ENCODE data around the gene INPP5F.
"Not testable (repeated sequence)": the region's sequence is repeated elsewhere in the genome, so short reads cannot be mapped to it uniquely, and the experiment has no call there.

Gene INPP5F

GRCh38 chr10:119849031-119849789 lies 123.4 kb downstream of the INPP5F start:
- H3K36me3 Mint-ChIP-seq, result peaks cover 28 to 46% of the 10 kb centered on the region in 2 donors
- ATAC-seq (replicated peaks) (no peak), DNase-seq (no peak)
- no peaks in the 10 kb centered on the region for H3K9me3 Mint-ChIP-seq
- H3K4me1 Mint-ChIP-seq, result peaks cover 0 to 2% of the 10 kb centered on the region in 2 donors
- no peak overlapping the region for H3K27ac Mint-ChIP-seq
- H3K27me3 Mint-ChIP-seq, result no peaks in the 10 kb centered on the region
- no peak overlapping the region for H3K4me3 Mint-ChIP-seq

GRCh38 chr10:119849944-119850343 lies 124.1 kb downstream of the INPP5F start:
- peaks cover 0 to 2% of the 10 kb centered on the region in 2 donors for H3K4me1 Mint-ChIP-seq
- DNase-seq (no peak), ATAC-seq (replicated peaks) (no peak)
- no peaks in the 10 kb centered on the region for H3K27me3 Mint-ChIP-seq
- no peaks in the 10 kb centered on the region for H3K9me3 Mint-ChIP-seq
- H3K36me3 Mint-ChIP-seq, result peaks cover 25 to 39% of the 10 kb centered on the region in 2 donors
- no peak overlapping the region for H3K4me3 Mint-ChIP-seq
- H3K27ac Mint-ChIP-seq, result no peak overlapping the region

- Mint-ChIP-seq H3K4me1 (no peaks in the 10 kb centered on the region), H3K9me3 (no peaks in the 10 kb centered on the region), H3K4me3 (no peak overlapping the region), H3K27me3 (no peaks in the 10 kb centered on the region), H3K36me3 (peaks cover 21 to 37% of the 10 kb centered on the region in 2 donors), H3K27ac (no peak overlapping the region)
- DNase-seq, result no peak
- no peak for ATAC-seq (replicated peaks)
These were observed 126.4 kb downstream of the INPP5F start for GRCh38 chr10:119852277-119852676.

- Mint-ChIP-seq H3K27ac (no peak overlapping the region), H3K4me1 (no peaks in the 10 kb centered on the region), H3K27me3 (no peaks in the 10 kb centered on the region), H3K4me3 (no peak overlapping the region), H3K36me3 (peaks cover 24 to 37% of the 10 kb centered on the region in 2 donors), H3K9me3 (no peaks in the 10 kb centered on the region)
- DNase-seq (no peak), ATAC-seq (replicated peaks) (no peak)
These were observed 127.0 kb downstream of the INPP5F start for GRCh38 chr10:119852822-119853221.

- no peak for ATAC-seq (replicated peaks)
- no peaks in the 10 kb centered on the region for H3K9me3 Mint-ChIP-seq
- DNase-seq, result no peak
- H3K27ac Mint-ChIP-seq, result no peak overlapping the region
- no peak overlapping the region for H3K4me3 Mint-ChIP-seq
- no peaks in the 10 kb centered on the region for H3K27me3 Mint-ChIP-seq
- peaks cover 20 to 34% of the 10 kb centered on the region in 2 donors for H3K36me3 Mint-ChIP-seq
- no peaks in the 10 kb centered on the region for H3K4me1 Mint-ChIP-seq
These were observed 127.7 kb downstream of the INPP5F start for GRCh38 chr10:119853574-119853973.

GRCh38 chr10:119858063-119858462 lies 132.2 kb downstream of the INPP5F start:
- DNase-seq (no peak), ATAC-seq (replicated peaks) (no peak)
- H3K27me3 Mint-ChIP-seq, result no peaks in the 10 kb centered on the region
- H3K4me3 Mint-ChIP-seq, result no peak overlapping the region
- peaks cover 6 to 9% of the 10 kb centered on the region in 2 donors for H3K4me1 Mint-ChIP-seq
- H3K36me3 Mint-ChIP-seq, result peaks cover 16 to 23% of the 10 kb centered on the region in 2 donors
- no peaks in the 10 kb centered on the region for H3K9me3 Mint-ChIP-seq
- no peak overlapping the region for H3K27ac Mint-ChIP-seq

GRCh38 chr10:119859420-119860258 lies 133.8 kb downstream of the INPP5F start:
- no peak for DNase-seq
- Mint-ChIP-seq H3K36me3 (peaks cover 18 to 29% of the 10 kb centered on the region in 2 donors), H3K4me1 (peaks cover 7 to 9% of the 10 kb centered on the region in 2 donors), H3K27me3 (no peaks in the 10 kb centered on the region), H3K4me3 (no peak overlapping the region), H3K27ac (peak overlapping the region; percentile 15), H3K9me3 (peaks cover 0 to 2% of the 10 kb centered on the region in 2 donors)
- peak; percentile 42 to 49 for ATAC-seq (replicated peaks)

- H3K4me1 Mint-ChIP-seq, result peaks cover 8 to 9% of the 10 kb centered on the region in 2 donors
- DNase-seq, result no peak
- H3K9me3 Mint-ChIP-seq, result peaks cover 0 to 2% of the 10 kb centered on the region in 2 donors
- no peak overlapping the region for H3K27ac Mint-ChIP-seq
- H3K4me3 Mint-ChIP-seq, result no peak overlapping the region
- H3K36me3 Mint-ChIP-seq, result peaks cover 18 to 29% of the 10 kb centered on the region in 2 donors
- no peak for ATAC-seq (replicated peaks)
- H3K27me3 Mint-ChIP-seq, result no peaks in the 10 kb centered on the region
These were observed 135.2 kb downstream of the INPP5F start for GRCh38 chr10:119860866-119861607.

- peaks cover 18 to 34% of the 10 kb centered on the region in 2 donors for H3K36me3 Mint-ChIP-seq
- peaks cover 0 to 2% of the 10 kb centered on the region in 2 donors for H3K9me3 Mint-ChIP-seq
- no peak for ATAC-seq (replicated peaks)
- no peak overlapping the region for H3K27ac Mint-ChIP-seq
- no peak overlapping the region for H3K4me3 Mint-ChIP-seq
- DNase-seq, result no peak
- H3K27me3 Mint-ChIP-seq, result no peaks in the 10 kb centered on the region
- peaks cover 14 to 17% of the 10 kb centered on the region in 2 donors for H3K4me1 Mint-ChIP-seq
These were observed 136.7 kb downstream of the INPP5F start for GRCh38 chr10:119862524-119862923.

GRCh38 chr10:119863951-119864565 lies 138.2 kb downstream of the INPP5F start:
- DNase-seq, result no peak
- H3K36me3 Mint-ChIP-seq, result peaks cover 14 to 37% of the 10 kb centered on the region in 2 donors
- peaks cover 0 to 2% of the 10 kb centered on the region in 2 donors for H3K9me3 Mint-ChIP-seq
- no peaks in the 10 kb centered on the region for H3K27me3 Mint-ChIP-seq
- H3K4me1 Mint-ChIP-seq, result peaks cover 20 to 28% of the 10 kb centered on the region in 2 donors
- no peak overlapping the region for H3K4me3 Mint-ChIP-seq
- ATAC-seq (replicated peaks), result no peak
- peak overlapping the region; percentile 42 for H3K27ac Mint-ChIP-seq

GRCh38 chr10:119865699-119866240 lies 139.9 kb downstream of the INPP5F start:
- Mint-ChIP-seq H3K4me1 (peaks cover 16 to 26% of the 10 kb centered on the region in 2 donors), H3K9me3 (peaks cover 0 to 2% of the 10 kb centered on the region in 2 donors), H3K36me3 (peaks cover 12 to 37% of the 10 kb centered on the region in 2 donors), H3K27me3 (no peaks in the 10 kb centered on the region), H3K4me3 (no peak overlapping the region), H3K27ac (no peak overlapping the region)
- ATAC-seq (replicated peaks), result no peak
- DNase-seq, result no peak

GRCh38 chr10:119867317-119867716 lies 141.5 kb downstream of the INPP5F start:
- Mint-ChIP-seq H3K4me1 (peaks cover 14 to 32% of the 10 kb centered on the region in 2 donors), H3K27ac (no peak overlapping the region), H3K9me3 (peaks cover 0 to 2% of the 10 kb centered on the region in 2 donors), H3K27me3 (no peaks in the 10 kb centered on the region), H3K4me3 (no peak overlapping the region), H3K36me3 (peaks cover 12 to 37% of the 10 kb centered on the region in 2 donors)
- ATAC-seq (replicated peaks) (no peak), DNase-seq (no peak)

- peaks cover 21 to 48% of the 10 kb centered on the region in 2 donors for H3K4me1 Mint-ChIP-seq
- not testable (repeated sequence) for H3K9me3 Mint-ChIP-seq; H3K27ac Mint-ChIP-seq; H3K4me3 Mint-ChIP-seq; DNase-seq; ATAC-seq (replicated peaks); H3K27me3 Mint-ChIP-seq
- peaks cover 6 to 29% of the 10 kb centered on the region in 2 donors for H3K36me3 Mint-ChIP-seq
These were observed 143.5 kb downstream of the INPP5F start for GRCh38 chr10:119869398-119869797.
